Measurements from ENCODE around the gene DLGAP1.
"Not testable (repeated sequence)": the region's sequence is repeated elsewhere in the genome, so short reads cannot be mapped to it uniquely, and the experiment has no call there.

DLGAP1 gene

GRCh38 chr18:3583873-3584247, 871.2 kb downstream of the DLGAP1 start:
- DNase-seq (ENCODE audit: low read depth): no peak

- not testable (repeated sequence) for DNase-seq (ENCODE audit: low read depth)
Measured at GRCh38 chr18:3583106-3583872, 871.8 kb downstream of the DLGAP1 start.

GRCh38 chr18:3581890-3582289, 873.2 kb downstream of the DLGAP1 start:
- no peak for DNase-seq (ENCODE audit: low read depth)

GRCh38 chr18:3580523-3581025, 874.5 kb downstream of the DLGAP1 start:
- DNase-seq (ENCODE audit: low read depth): not testable (repeated sequence)

GRCh38 chr18:3579701-3580100, 875.4 kb downstream of the DLGAP1 start:
- no peak for DNase-seq (ENCODE audit: low read depth)

- DNase-seq (ENCODE audit: low read depth): no peak
Measured at GRCh38 chr18:3578621-3579020, 876.5 kb downstream of the DLGAP1 start.

- DNase-seq (ENCODE audit: low read depth): no peak
Measured at GRCh38 chr18:3577281-3577855, 877.7 kb downstream of the DLGAP1 start.

- no peak for DNase-seq (ENCODE audit: low read depth)
Measured at GRCh38 chr18:3572761-3573160, 882.3 kb downstream of the DLGAP1 start.

GRCh38 chr18:3566851-3567250, 888.3 kb downstream of the DLGAP1 start:
- no peak for DNase-seq (ENCODE audit: low read depth)

- DNase-seq (ENCODE audit: low read depth): no peak
Measured at GRCh38 chr18:3560755-3561154, 894.4 kb downstream of the DLGAP1 start.

GRCh38 chr18:3554811-3555427, 900.2 kb downstream of the DLGAP1 start:
- DNase-seq (ENCODE audit: low read depth): no peak

GRCh38 chr18:3554091-3554601, 901.0 kb downstream of the DLGAP1 start:
- no peak for DNase-seq (ENCODE audit: low read depth)

- no peak for DNase-seq (ENCODE audit: low read depth)
Measured at GRCh38 chr18:3552305-3552704, 902.8 kb downstream of the DLGAP1 start.

- DNase-seq (ENCODE audit: low read depth): no peak
Measured at GRCh38 chr18:3547891-3548615, 907.1 kb downstream of the DLGAP1 start.

- DNase-seq (ENCODE audit: low read depth): no peak
Measured at GRCh38 chr18:3546106-3546505, 909.0 kb downstream of the DLGAP1 start.

GRCh38 chr18:3544537-3544936, 910.6 kb downstream of the DLGAP1 start:
- DNase-seq (ENCODE audit: low read depth): no peak

GRCh38 chr18:3541549-3542386, 913.3 kb downstream of the DLGAP1 start:
- no peak for DNase-seq (ENCODE audit: low read depth)

GRCh38 chr18:3540805-3541548, 914.1 kb downstream of the DLGAP1 start:
- no peak for DNase-seq (ENCODE audit: low read depth)

GRCh38 chr18:3538954-3539617, 916.0 kb downstream of the DLGAP1 start:
- no peak for DNase-seq (ENCODE audit: low read depth)

- DNase-seq (ENCODE audit: low read depth): no peak
Measured at GRCh38 chr18:3538456-3538855, 916.7 kb downstream of the DLGAP1 start.
